NCI-H748 (cell line): ENCODE measurements around the gene SH2D4B.

Experiments
- DNase-seq: peaks from one replicate; lab custom pipeline; 2025; ENCODE audit not compliant: unreplicated experiment; lab: John Stamatoyannopoulos, UW

Gene SH2D4B

DNA sequence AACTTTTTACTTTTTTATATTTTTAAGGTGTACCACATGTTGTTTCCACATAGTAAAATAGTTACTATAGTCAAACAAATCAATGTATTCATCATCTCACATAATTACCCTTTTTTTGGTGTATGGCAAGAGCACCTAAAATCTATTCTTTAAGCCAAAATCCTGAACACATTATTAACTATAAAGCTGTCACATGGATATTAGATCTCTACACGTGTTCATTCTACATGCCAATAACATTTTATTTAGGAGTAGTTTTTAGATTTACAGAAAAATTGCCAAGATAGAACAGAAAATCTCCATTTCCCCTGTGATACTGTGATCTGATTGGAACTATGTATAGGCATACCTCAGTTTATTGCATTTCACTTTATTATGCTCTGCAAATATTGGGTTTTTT is 137.1 kb downstream of the SH2D4B start:
- no peak for DNase-seq

DNA sequence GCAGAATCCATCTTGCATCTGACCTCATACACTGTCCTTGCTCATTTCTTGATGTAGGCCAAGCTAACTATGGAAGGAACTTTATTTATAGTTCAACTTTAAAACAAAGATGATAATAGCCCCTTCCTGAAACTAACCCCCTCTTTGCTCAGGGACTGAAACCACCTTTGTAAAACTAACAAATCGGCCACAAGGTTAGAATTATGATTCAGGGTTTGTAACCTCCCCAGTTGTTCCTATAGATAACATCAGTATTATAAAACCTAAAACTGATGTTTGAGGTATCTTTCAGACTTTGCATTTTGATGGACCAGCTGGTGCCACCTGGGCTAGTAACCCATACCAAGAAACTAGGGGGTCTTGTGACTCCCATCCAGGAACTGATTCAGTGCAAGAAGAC is 143.4 kb downstream of the SH2D4B start:
- DNase-seq, result no peak

DNA sequence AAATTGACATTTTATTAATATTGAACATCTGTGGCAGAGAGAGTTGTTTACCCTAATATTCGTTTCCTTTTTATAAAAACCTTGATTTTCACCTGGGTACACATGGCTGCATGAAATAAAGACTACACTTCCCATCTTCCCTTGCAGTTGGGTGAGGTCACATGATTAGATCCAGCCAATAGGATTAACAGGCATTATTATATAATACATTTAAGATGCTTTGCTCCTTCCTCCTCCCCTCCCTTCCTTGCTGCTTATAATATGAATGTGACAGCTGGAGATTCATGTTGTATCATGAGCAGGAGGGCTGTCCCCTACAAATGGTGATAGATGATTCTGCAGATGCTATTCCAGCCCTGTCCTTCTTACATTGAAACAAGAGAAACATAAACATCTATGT is 146.6 kb downstream of the SH2D4B start:
- no peak for DNase-seq

DNA sequence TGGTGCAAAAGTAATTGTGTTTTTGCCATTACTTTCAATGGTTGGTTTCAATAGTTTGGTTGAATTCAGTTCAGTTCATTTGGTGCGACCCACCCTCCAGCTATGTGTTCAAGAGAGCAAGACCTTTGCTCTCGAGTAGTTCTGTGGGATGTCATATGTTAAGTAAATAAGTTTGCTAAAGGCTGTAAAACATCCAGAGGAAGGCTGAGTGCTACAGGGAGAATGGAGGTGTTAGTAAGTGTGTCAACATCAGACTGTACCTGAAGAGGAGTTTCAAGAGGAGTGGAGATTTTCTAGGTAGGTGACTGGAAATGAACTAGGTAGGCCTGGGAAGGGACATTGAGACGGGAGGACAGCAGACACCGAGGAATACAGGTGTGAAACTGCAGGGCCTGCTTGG is 147.7 kb downstream of the SH2D4B start:
- no peak for DNase-seq

DNA sequence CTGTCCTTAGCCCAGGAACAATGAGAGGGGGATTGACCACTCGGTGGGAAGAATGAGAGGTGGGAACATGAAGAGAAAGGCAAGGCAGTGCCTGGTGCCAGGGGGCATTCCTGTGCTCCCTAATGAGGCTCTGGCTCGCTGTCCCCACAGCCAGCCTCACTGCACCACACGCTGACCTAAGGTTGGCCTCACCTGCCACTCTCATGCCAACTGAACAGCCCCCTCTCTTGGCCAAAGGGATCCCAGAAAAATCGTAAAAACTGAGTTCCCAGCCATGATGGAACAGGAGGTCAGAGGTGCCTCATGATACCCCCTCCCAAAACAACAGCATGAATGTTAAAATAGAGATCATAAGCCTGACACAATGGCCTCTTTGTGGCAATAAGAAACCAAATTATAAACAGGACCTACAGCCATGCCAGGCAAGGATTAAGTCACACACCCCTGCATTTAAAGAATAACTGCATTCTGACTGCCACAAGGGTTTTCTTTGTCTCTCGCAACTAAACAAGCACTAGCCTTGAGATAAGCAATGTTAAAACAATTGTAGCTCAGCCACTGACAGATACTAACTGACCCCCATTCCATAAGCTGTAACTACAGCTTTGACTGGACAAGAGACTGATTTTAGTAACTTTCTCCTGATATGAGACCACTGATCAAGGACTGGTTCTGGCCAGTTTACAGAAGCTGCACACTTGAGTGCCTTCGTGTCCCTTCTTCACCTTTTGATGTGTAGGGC is 149.2 kb downstream of the SH2D4B start:
- no peak for DNase-seq

DNA sequence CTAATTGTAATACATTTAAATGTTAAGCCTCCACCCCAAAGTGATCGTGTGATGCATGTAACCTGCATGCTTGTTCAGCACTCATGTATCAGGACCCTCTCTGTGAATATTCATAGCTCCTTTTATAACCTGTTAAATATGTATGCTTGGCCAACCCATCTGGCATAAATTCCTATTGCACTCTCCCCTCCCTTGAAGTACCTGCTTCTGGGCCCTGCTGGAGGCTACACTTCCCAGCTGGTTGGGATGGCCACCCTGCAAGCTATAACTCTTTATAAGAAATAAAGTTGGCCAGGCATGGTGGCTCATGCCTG is 149.7 kb downstream of the SH2D4B start:
- no peak for DNase-seq

DNA sequence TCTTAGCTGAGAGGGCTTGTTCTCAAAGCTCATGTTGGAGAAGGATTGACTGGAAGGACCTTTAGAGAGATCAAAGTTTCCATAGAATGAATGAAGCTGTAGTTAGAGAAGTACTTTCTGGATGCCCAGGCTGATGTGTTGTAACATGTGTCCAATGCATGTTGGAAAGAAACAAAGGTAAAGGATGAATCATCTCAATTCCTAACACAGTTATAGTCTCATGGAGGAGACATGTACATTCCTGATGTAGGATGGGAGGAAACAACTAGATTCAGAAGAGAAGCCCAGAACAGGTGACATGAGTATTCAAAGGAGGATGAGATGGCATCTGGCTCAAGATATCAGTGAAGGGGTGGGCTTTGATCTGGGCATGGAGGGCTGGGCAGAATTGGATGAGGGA is 152.7 kb downstream of the SH2D4B start:
- no peak for DNase-seq

GRCh38 chr10:80691441-80691840 is 153.7 kb downstream of the SH2D4B start:
- DNase-seq, result no peak

GRCh38 chr10:80693565-80693964 is 155.9 kb downstream of the SH2D4B start:
- DNase-seq, result no peak

GRCh38 chr10:80694930-80695329 is 157.2 kb downstream of the SH2D4B start:
- DNase-seq, result no peak
